KOPT-K1 (cell line): ENCODE measurements around the gene GOLGA8J.
"Not testable (repeated sequence)": the region's sequence is repeated elsewhere in the genome, so short reads cannot be mapped to it uniquely, and the experiment has no call there.

ENCODE experiments used
- H3K27ac ChIP-seq: fragments of 200-600 bp; sonication (generic); 2 replicates; pipeline ENCODE4 v1.5.1; 2016; ENCODE audit warnings: antibody characterized with exemption, mild to moderate bottlenecking, low read depth, low read length; ENCODE audit not compliant: poor library complexity, severe bottlenecking
- H3K36me3 ChIP-seq: fragments of 200-600 bp; sonication (generic); 2 replicates; pipeline ENCODE4 v1.5.1; 2017; ENCODE audit warnings: antibody characterized with exemption, mild to moderate bottlenecking, low read length, moderate library complexity; ENCODE audit not compliant: insufficient read depth
- H3K9me3 ChIP-seq: fragments of 200-600 bp; sonication (generic); 2 replicates; pipeline ENCODE4 v1.5.1; 2017; ENCODE audit warnings: antibody characterized with exemption, low read length, mild to moderate bottlenecking; ENCODE audit not compliant: insufficient read depth, poor library complexity, severe bottlenecking

GOLGA8J gene, protein sequence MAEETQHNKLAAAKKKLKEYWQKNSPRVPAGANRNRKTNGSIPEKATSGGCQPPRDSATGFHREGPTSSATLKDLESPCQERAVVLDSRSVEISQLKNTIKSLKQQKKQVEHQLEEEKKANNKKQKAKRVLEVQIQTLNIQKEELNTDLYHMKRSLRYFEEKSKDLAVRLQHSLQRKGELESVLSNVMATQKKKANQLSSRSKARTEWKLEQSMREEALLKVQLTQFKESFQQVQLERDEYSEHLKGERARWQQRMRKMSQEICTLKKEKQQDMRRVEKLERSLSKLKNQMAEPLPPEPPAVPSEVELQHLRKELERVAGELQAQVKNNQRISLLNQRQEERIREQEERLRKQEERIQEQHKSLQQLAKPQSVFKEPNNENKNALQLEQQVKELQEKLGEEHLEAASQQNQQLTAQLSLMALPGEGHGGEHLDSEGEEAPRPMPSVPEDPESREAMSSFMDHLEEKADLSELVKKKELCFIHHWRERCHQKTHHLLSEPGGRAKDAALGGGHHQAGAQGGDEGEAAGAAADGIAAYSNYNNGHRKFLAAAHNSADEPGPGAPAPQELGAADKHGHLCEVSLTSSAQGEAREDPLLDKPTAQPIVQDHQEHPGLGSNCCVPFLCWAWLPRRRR

DNA sequence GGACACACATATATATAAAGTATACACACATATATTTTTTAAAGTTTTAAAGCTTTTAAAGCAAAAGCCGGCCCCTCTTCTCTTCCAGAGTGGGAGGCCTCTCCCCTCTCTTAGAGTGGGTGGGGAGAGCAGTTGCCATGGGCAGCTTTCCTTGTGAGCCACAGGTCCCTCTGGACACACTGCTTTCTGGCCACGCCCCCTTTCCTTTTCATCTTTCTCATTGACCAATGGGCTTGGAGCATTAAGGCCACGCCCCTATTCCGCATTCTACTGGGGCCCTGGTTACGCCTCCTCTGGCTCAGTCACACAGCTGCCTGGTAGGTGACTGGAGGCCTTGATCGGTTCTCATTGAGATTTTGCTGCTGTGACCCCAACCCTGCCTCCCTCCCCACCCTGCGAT lies at the start of gene GOLGA8J:
Gene GOLGA8J, plus strand, starts transcription at position 301 of the 400 bp plus-strand sequence. Its CDS starts 98 bp downstream, at position 399.
- not testable (repeated sequence) for H3K27ac ChIP-seq, H3K36me3 ChIP-seq, H3K9me3 ChIP-seq

DNA sequence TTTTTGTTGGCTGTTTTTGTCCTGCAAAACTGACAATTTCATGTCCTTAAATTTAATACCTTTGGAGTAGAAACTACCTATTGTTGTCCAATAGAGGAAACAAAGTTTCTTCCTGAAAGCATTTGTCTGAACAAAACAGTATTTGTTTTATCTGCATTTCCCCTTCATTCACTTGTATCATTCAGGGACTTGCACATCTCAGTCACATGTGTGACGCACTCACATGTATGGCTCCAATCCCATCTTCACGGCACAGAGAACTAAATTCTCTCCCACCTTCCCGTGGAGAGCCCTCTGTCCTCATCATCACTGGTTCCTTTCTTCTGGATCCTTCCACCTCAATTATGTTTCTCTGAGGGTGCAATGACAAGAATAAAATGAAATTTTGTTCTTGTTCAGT lies 49.5 kb upstream of the GOLGA8J start:
- H3K36me3 ChIP-seq, result no peaks in the 10 kb centered on the region
- peaks cover 3% of the 10 kb centered on the region for H3K9me3 ChIP-seq

DNA sequence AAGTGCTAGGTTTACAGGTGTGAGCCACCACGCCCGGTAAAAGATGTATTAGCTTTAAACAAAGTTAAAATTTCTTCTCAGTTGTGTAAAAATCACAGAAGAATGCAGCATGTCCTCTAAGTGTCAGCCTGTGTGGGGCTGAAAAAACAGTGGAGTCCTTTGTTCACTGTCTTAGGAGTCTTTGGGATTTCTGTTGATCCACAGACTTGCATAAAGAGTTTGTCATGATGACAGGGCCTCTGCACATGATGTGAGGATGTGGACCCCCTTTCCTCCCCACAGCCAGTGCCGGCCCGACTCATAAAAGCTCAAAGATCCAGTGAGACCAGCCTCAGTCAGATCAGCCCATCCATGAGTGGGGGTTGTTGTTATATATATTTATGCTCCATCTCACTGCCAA lies 49.0 kb upstream of the GOLGA8J start:
- H3K9me3 ChIP-seq, result peaks cover 3% of the 10 kb centered on the region
- no peak overlapping the region for H3K27ac ChIP-seq
- H3K36me3 ChIP-seq, result no peaks in the 10 kb centered on the region

More for the DNA sequence above, 49.5 kb upstream of the GOLGA8J start:
- no peak overlapping the region for H3K27ac ChIP-seq

DNA sequence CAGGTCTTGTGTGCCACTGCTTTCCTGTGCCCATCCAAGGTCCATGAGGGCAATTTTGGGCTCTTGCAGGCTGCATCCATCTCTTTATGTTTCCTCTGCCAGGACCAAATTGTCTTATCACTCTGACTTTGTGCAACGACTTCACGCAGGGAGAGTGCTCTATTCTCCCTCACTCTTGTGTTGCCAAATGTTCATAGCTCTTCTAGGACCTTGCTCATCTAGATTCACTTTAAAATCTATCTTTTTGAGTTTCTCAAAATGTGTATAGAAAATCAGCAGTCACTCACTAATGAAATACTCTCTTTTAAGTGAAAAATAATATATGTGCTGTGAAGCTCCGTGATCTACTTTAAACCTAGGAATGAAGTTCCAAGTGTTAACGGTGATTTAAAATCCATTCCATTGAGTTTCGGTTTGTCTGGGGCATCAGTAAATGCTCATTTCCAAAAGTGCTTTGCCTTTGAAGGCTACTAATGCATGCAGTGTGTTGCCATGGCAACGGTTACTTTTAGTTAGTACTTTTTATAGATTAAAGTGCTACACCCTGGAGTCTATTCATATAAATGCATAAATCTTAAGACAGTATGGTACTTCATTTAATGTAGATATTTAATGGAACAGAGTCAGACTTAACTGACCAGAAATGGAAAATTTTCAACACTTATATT lies 46.6 kb upstream of the GOLGA8J start:
- H3K9me3 ChIP-seq, result no peaks in the 10 kb centered on the region
- no peak overlapping the region for H3K27ac ChIP-seq
- no peaks in the 10 kb centered on the region for H3K36me3 ChIP-seq

GRCh38 chr15:30038667-30039523 lies 43.9 kb upstream of the GOLGA8J start:
- Histone ChIP-seq H3K27ac (no peak overlapping the region), H3K36me3 (no peaks in the 10 kb centered on the region), H3K9me3 (no peaks in the 10 kb centered on the region)

DNA sequence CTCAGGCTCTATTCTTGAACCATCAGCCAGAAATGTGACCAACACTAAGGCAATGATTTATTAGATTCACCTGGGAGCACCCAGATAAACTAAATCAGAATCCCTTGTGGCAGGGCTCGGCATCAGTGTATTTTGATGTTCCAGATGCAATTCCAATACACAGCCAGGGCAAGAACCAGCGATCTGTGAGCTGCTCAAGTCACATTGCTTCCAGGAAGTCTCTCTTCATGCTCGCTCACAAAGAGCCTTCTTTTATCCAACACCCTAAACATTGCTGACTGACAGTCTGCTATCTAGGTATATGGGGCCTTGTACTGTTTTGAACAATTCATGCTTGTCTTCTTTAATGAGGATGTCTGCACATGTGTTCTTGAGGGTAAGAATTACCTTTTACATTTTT lies 40.9 kb upstream of the GOLGA8J start:
- Histone ChIP-seq H3K36me3 (no peaks in the 10 kb centered on the region), H3K9me3 (no peaks in the 10 kb centered on the region), H3K27ac (no peak overlapping the region)

DNA sequence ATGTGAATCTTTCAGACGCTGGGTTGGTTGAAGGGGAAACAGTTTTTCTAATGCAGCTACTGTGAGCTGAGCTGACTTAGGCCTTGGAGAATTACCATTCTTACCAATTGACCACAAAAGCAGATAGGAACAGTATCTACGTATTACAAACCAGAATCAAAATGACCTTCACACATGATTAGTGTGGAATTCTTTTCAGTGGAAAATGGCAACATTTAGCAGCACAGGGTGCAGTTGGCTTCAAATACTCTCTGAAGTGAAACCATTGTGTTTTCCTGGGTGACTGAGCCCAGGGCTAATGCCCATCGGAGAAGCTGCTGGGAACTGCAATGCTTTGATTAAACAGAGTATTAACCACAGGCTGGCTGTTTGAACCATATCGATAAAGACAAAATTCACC lies 40.2 kb upstream of the GOLGA8J start:
- no peaks in the 10 kb centered on the region for H3K36me3 ChIP-seq
- no peaks in the 10 kb centered on the region for H3K9me3 ChIP-seq
- no peak overlapping the region for H3K27ac ChIP-seq

DNA sequence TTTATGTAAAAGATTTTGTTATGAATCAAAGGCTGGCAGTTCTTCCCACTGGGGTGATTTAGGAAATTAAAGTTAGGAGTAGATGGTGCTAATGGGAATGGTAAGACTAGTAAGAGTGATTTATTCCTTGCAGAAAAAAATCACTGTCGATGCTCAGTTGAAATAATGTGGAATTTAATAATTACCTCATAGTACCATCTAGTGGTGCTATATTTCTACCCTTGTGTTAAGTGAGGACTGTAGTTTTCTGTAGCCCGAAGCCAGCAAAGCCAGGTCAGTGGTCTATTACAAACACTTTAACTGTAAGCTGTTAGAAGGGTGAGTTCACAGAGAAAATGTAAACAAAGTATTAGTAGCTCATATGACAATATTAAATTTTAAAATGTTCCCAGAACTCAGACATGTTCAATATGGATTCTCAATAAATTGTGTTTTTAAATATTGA lies 39.5 kb upstream of the GOLGA8J start:
- H3K27ac ChIP-seq, result no peak overlapping the region

DNA sequence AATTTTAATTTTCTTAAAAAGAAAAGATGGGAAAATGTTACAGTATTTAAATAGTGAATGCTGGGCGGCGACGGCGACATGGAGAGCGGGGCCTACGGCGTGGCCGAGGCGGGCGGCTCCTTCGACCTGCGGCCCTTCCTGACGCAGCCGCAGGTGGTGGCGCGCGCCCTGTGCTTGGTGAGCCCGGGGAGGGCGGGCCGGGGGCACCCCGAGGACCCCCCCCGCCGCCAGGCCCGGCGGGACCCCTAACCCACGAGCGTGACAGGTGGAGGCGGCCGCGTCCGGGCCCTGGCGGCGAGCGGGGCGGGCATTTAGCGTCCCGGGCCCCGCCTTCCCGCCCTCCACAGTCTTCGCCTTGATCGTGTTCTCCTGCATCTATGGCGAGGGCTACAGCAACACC lies 38.4 kb upstream of the GOLGA8J start:
- Histone ChIP-seq H3K9me3 (no peaks in the 10 kb centered on the region), H3K27ac (no peak overlapping the region), H3K36me3 (no peaks in the 10 kb centered on the region)

More for the DNA sequence above, 39.5 kb upstream of the GOLGA8J start:
- Histone ChIP-seq H3K36me3 (no peaks in the 10 kb centered on the region), H3K9me3 (no peaks in the 10 kb centered on the region)

DNA sequence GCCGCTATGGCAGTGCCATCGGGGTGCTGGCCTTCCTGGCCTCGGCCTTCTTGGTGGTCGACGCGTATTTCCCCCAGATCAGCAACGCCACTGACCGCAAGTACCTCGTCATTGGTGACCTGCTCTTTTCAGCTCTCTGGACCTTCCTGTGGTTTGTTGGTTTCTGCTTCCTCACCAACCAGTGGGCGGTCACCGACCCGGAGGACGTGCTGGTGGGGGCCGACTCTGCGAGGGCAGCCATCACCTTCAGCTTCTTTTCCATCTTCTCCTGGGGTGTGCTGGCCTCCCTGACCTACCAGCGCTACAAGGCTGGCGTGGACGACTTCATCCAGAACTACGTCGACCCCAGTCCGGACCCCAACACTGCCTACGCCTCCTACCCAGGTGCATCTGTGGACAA lies 37.9 kb upstream of the GOLGA8J start:
- not testable (repeated sequence) for H3K9me3 ChIP-seq, H3K36me3 ChIP-seq, H3K27ac ChIP-seq

GRCh38 chr15:30045248-30046041 lies 37.3 kb upstream of the GOLGA8J start:
- H3K27ac ChIP-seq, H3K36me3 ChIP-seq, H3K9me3 ChIP-seq: not testable (repeated sequence)

GRCh38 chr15:30046430-30046829 lies 36.3 kb upstream of the GOLGA8J start:
- Histone ChIP-seq H3K27ac (no peak overlapping the region), H3K36me3 (no peaks in the 10 kb centered on the region), H3K9me3 (no peaks in the 10 kb centered on the region)

GRCh38 chr15:30055604-30056003 lies 27.2 kb upstream of the GOLGA8J start:
- H3K9me3 ChIP-seq, result no peaks in the 10 kb centered on the region
- H3K27ac ChIP-seq, result no peak overlapping the region
- no peaks in the 10 kb centered on the region for H3K36me3 ChIP-seq

- Histone ChIP-seq H3K36me3 (no peaks in the 10 kb centered on the region), H3K9me3 (no peaks in the 10 kb centered on the region), H3K27ac (no peak overlapping the region)
These were observed 26.6 kb upstream of the GOLGA8J start for GRCh38 chr15:30056166-30056565.
